ENCODE measurements around the gene GPR137B. TPM values are rescaled to one million over a fixed set of nuclear protein-coding genes. Genes with fewer than 3 reads are reported as not detected.

The GPR137B gene
- total RNA-seq, 1 experiment from 2014 or later, result 11.4 TPM

- CTCF ChIA-PET, result interaction anchor here (1.0 to 1.3 kb wide), 3 partner anchors 29 to 424 kb away, joined by 3 to 4 read pairs (median 3); no protein-coding TSS in a partner anchor
- H2AFZ ChIP-seq (ENCODE audit: low read depth, low read length, poor library complexity, severe bottlenecking), result no peak overlapping the region
- H3K27me3 ChIP-seq (ENCODE audit: insufficient read depth, low read length), result no peaks in the 10 kb centered on the region
- POLR2A ChIA-PET, result no interaction called here
- no peaks in the 10 kb centered on the region for H3K79me2 ChIP-seq (ENCODE audit: insufficient read depth, low read length)
- H3K9me3 ChIP-seq (ENCODE audit: control insufficient read depth in 1 of 2, insufficient read depth in 1 of 2, low read depth in 1 of 2, low read length in 2 of 2), result no peaks in the 10 kb centered on the region
- H3K4me3 ChIP-seq (replicated peaks in 1 of 2; ENCODE audit: low read depth in 1 of 2, low read length in 2 of 2), result no peak overlapping the region
- RAD21 ChIA-PET (ENCODE audit: low non-redundant PET in 1 of 2, low total read pairs in 2 of 2, uncharacterized antibody in 2 of 2, unreplicated experiment in 2 of 2), result no interaction called here
- ATAC-seq (no peak), DNase-seq (ENCODE audit: low read depth, low spot score) (no peak)
- H3K9me2 ChIP-seq (ENCODE audit: insufficient read depth), result no peaks in the 10 kb centered on the region
- BruUV-seq (replicated peaks), result no TSS peak
- H3K9ac ChIP-seq (ENCODE audit: low read length), result no peak overlapping the region
- no peaks in the 10 kb centered on the region for H3K36me3 ChIP-seq (ENCODE audit: control insufficient read depth in 1 of 2, insufficient read depth in 2 of 2, low read length in 2 of 2)
- TF ChIP-seq CEBPB (IDR thresholded peaks at IDR 0.05; ENCODE audit: low read depth) (0 out of 2 replicates have a peak, but pooled peaks have one; percentile 41), TCF7L2 (IDR thresholded peaks at IDR 0.05; ENCODE audit: borderline replicate concordance, extremely low read depth, insufficient read depth, insufficient read length) (no peak)
- intact Hi-C loops (cut with micrococcal nuclease), result loop anchor here (5.0 to 10.0 kb wide), 4 partner anchors 174 to 1017 kb away; partner anchors contain the start of genes ERO1B, HEATR1 and MTR
- no peaks in the 10 kb centered on the region for H4K20me1 ChIP-seq (ENCODE audit: insufficient read depth)
- peaks cover 3 to 24% of the 10 kb centered on the region in 2 experiments; a peak in 3 of 4 replicates for H3K4me1 ChIP-seq (ENCODE audit: control insufficient read depth in 1 of 2, insufficient read depth in 2 of 2, low read length in 2 of 2)
- H3K27ac ChIP-seq (ENCODE audit: low read depth, low read length), result no peak overlapping the region
- no peak overlapping the region for H3K4me2 ChIP-seq (ENCODE audit: low read length)
Observed at GRCh38 chr1:236108027-236108648, 34.2 kb upstream of the GPR137B start.

DNA sequence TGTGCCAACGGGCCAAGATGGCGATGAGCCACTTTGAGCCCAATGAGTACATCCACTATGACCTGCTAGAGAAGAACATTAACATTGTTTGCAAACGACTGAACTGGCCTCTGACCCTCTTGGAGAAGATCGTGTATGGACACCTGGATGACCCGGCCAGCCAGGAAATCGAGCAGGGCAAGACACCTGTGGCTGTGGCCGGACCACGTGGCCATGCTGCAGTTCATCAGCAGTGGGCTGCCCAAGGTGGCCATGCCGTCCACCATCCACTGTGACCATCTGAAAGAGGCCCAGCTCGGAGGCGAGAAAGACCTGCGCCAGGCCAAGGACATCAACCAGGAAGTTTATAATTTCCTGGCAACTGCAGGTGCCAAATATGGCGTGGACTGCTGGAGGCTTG, 32.2 kb upstream of the GPR137B start:
- no peaks in the 10 kb centered on the region for H3K79me2 ChIP-seq (ENCODE audit: insufficient read depth, low read length)
- TF ChIP-seq JUND (IDR thresholded peaks at IDR 0.05), result no peak
- TF ChIP-seq EZH2phosphoT487 (IDR thresholded peaks at IDR 0.05; ENCODE audit: borderline replicate concordance), result no peak
- TF ChIP-seq ZFX (IDR thresholded peaks at IDR 0.05), result no peak
- no peak for TF ChIP-seq TCF7L2 (IDR thresholded peaks at IDR 0.05; ENCODE audit: borderline replicate concordance, extremely low read depth, insufficient read depth, insufficient read length)
- TF ChIP-seq YY1 (IDR thresholded peaks at IDR 0.05; ENCODE audit: extremely low read depth, insufficient replicate concordance, low read depth, low read length), result no peak
- no peak for TF ChIP-seq ELF1 (IDR thresholded peaks at IDR 0.05; ENCODE audit: borderline replicate concordance, low read depth)
- no peak for TF ChIP-seq CTCF (IDR thresholded peaks at IDR 0.05 in 2 of 3, conservative IDR thresholded peaks at IDR 0.05 in 1 of 3; ENCODE audit: borderline replicate concordance in 1 of 3, insufficient read depth in 1 of 3, low read depth in 2 of 3, low read length in 2 of 3)
- TF ChIP-seq, protein P1, sequence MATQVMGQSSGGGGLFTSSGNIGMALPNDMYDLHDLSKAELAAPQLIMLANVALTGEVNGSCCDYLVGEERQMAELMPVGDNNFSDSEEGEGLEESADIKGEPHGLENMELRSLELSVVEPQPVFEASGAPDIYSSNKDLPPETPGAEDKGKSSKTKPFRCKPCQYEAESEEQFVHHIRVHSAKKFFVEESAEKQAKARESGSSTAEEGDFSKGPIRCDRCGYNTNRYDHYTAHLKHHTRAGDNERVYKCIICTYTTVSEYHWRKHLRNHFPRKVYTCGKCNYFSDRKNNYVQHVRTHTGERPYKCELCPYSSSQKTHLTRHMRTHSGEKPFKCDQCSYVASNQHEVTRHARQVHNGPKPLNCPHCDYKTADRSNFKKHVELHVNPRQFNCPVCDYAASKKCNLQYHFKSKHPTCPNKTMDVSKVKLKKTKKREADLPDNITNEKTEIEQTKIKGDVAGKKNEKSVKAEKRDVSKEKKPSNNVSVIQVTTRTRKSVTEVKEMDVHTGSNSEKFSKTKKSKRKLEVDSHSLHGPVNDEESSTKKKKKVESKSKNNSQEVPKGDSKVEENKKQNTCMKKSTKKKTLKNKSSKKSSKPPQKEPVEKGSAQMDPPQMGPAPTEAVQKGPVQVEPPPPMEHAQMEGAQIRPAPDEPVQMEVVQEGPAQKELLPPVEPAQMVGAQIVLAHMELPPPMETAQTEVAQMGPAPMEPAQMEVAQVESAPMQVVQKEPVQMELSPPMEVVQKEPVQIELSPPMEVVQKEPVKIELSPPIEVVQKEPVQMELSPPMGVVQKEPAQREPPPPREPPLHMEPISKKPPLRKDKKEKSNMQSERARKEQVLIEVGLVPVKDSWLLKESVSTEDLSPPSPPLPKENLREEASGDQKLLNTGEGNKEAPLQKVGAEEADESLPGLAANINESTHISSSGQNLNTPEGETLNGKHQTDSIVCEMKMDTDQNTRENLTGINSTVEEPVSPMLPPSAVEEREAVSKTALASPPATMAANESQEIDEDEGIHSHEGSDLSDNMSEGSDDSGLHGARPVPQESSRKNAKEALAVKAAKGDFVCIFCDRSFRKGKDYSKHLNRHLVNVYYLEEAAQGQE (IDR thresholded peaks at IDR 0.05; ENCODE audit: low read depth), result no peak
- TF ChIP-seq POLR2AphosphoS5 (IDR thresholded peaks at IDR 0.05; ENCODE audit: low read depth, low read length), result no peak
- TF ChIP-seq MAX (IDR thresholded peaks at IDR 0.05), result no peak
- H3K27ac ChIP-seq (ENCODE audit: low read depth, low read length), result no peak overlapping the region
- ChIA-PET CTCF (no interaction called here), RAD21 (ENCODE audit: low non-redundant PET in 1 of 2, low total read pairs in 2 of 2, uncharacterized antibody in 2 of 2, unreplicated experiment in 2 of 2) (no interaction called here), POLR2A (no interaction called here)
- H2AFZ ChIP-seq (ENCODE audit: low read depth, low read length, poor library complexity, severe bottlenecking), result no peak overlapping the region
- no peaks in the 10 kb centered on the region for H3K36me3 ChIP-seq (ENCODE audit: control insufficient read depth in 1 of 2, insufficient read depth in 2 of 2, low read length in 2 of 2)
- no peak overlapping the region for H3K4me2 ChIP-seq (ENCODE audit: low read length)
- intact Hi-C loops (cut with micrococcal nuclease), result no loop called here
- H3K9me3 ChIP-seq (ENCODE audit: control insufficient read depth in 1 of 2, insufficient read depth in 1 of 2, low read depth in 1 of 2, low read length in 2 of 2), result no peaks in the 10 kb centered on the region
- H4K20me1 ChIP-seq (ENCODE audit: insufficient read depth), result no peaks in the 10 kb centered on the region
- no peaks in the 10 kb centered on the region for H3K9me2 ChIP-seq (ENCODE audit: insufficient read depth)
- ATAC-seq (no peak), DNase-seq (ENCODE audit: low read depth, low spot score) (no peak)
- H3K4me1 ChIP-seq (ENCODE audit: control insufficient read depth in 1 of 2, insufficient read depth in 2 of 2, low read length in 2 of 2), result peaks cover 3 to 23% of the 10 kb centered on the region in 2 experiments; a peak in 3 of 4 replicates
- H3K4me3 ChIP-seq (replicated peaks in 1 of 2; ENCODE audit: low read depth in 1 of 2, low read length in 2 of 2), result no peak overlapping the region
- H3K9ac ChIP-seq (ENCODE audit: low read length), result no peak overlapping the region
- no TSS peak for BruUV-seq (replicated peaks)
- no peaks in the 10 kb centered on the region for H3K27me3 ChIP-seq (ENCODE audit: insufficient read depth, low read length)

All from HCT116 (cell line).